BJ (cell line): Measurements from ENCODE around the gene WHRN. TPM values are rescaled to one million over a fixed set of nuclear protein-coding genes. Genes with fewer than 3 reads are reported as not detected.

Experiments
- CTCF ChIA-PET: fragments of 350-600 bp; formaldehyde crosslinking; extraction: SDS; loops from one replicate; lab custom pipeline; 2021; ENCODE audit warnings: antibody characterized with exemption, inconsistent platforms; lab: Yijun Ruan, JAX
- POLR2A ChIA-PET: fragments of 300-600 bp; sonication (Branson Sonifier 250); formaldehyde crosslinking; extraction: SDS; loops from one replicate; lab custom pipeline; 2021; ENCODE audit warnings: antibody characterized with exemption; lab: Charles Lee
- DNase-seq: peaks from one replicate; pipeline ENCODE4 v3.0.0-alpha.2; 2011; ENCODE audit warnings: low read depth
- H3K27me3 ChIP-seq: 2 replicates; pipeline ENCODE4 v1.6.0; 2011; ENCODE audit warnings: low read length; ENCODE audit not compliant: control insufficient read depth, insufficient read depth
- H3K36me3 ChIP-seq: 2 replicates; pipeline ENCODE4 v1.5.1; 2011; ENCODE audit warnings: low read length; ENCODE audit not compliant: control insufficient read depth, insufficient read depth
- H3K4me3 ChIP-seq: 2 replicates; pipeline ENCODE4 v1.5.1; 2011; ENCODE audit warnings: low read depth, mild to moderate bottlenecking, control low read depth, low read length
- CTCF ChIP-seq: IDR thresholded peaks from 2 replicates; pipeline ENCODE4 v1.5.1; 2011; ENCODE audit warnings: low read depth, mild to moderate bottlenecking, control low read depth, inconsistent platforms, low read length, moderate library complexity; ENCODE audit not compliant: insufficient read depth
- polyA minus RNA-seq: library from RNA; depleted of rRNA, polyadenylated mRNA; stranded (reverse); fragments of >200 nt; gene quantifications from 2 replicates; pipeline ENCODE4 v1.2.3, GENCODE V29; 2011; rRNA and poly(A)+ RNA removed
- polyA plus RNA-seq: library from polyadenylated mRNA; depleted of rRNA; stranded (reverse); fragments of >200 nt; gene quantifications from 2 replicates; pipeline ENCODE4 v1.2.3, GENCODE V29; 2011; rRNA removed

WHRN gene
- polyA plus RNA-seq (0.61 and 1.5 TPM in 2 replicates), polyA minus RNA-seq (0.71 and 0.98 TPM in 2 replicates)

DNA sequence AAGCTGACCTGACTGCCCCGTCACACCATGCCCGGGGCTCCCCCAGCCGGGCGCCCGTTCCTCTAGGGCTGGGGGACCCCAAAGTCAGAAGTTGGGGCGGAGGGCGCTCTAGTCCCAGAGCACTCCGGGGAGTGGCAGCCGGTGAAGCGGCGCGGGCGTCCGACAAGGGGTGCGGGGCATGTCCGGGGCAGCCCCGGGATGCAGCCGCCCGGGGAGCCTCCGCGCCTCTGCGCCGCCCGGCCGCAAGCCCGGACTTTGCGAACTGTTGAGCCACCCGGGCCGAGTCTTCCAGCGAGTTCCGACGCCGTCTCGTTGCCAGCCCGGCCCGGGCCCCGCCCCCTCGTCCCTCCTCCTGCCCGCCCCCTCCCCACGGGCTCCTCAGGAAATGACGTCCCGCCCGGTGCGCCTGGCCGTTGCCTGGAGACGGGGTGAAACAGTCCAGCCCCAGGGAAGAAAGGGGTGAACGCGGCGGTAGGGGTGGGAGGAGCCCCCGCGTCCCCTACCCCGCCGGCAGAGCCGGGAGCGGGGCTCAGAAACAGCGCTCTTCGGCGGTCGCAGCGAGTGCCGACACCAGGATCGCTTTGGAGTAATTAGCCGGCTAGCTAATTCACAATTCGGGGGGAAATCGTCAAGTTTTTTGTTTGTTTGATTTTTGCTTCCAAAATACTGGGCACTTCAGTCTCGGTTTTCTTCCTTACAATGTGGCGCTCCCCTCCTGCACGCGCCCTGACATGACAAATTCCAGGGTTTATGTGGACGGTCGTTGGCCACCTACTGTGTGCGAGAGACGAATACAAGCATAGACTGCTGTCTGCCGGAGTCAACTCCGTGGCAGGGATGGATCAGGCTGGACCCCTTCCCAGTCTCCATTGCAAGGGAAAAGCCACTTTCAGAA lies at the start of gene WHRN:
TSS of gene WHRN (minus strand) at position 287 of the 895 bp plus-strand sequence. CDS start 672 bp downstream, outside the sequence.
- CTCF ChIA-PET = interaction anchor here (1.3 to 2.0 kb wide), 3 partner anchors 10 to 148 kb away, joined by 5 to 9 read pairs (median 6); no protein-coding TSS in a partner anchor
- H3K36me3 ChIP-seq = no peaks in the 10 kb centered on the region
- POLR2A ChIA-PET = no interaction called here
- peak within 1 kb of the TSS; percentile 57 for H3K4me3 ChIP-seq
- peaks cover 19% of the 10 kb centered on the region for H3K27me3 ChIP-seq
- no peak for DNase-seq
- TF ChIP-seq CTCF = no peak

GRCh38 chr9:114553202-114553601 lies 47.9 kb upstream of the WHRN start:
- CTCF ChIA-PET = no interaction called here
- POLR2A ChIA-PET = no interaction called here
- no peak for TF ChIP-seq CTCF
- H3K27me3 ChIP-seq = no peaks in the 10 kb centered on the region
- no peaks in the 10 kb centered on the region for H3K36me3 ChIP-seq
- DNase-seq = no peak
- H3K4me3 ChIP-seq = no peak overlapping the region

GRCh38 chr9:114552706-114553105 lies 47.4 kb upstream of the WHRN start:
- POLR2A ChIA-PET = no interaction called here
- no peak for TF ChIP-seq CTCF
- no peak for DNase-seq
- CTCF ChIA-PET = no interaction called here
- H3K4me3 ChIP-seq = no peak overlapping the region
- no peaks in the 10 kb centered on the region for H3K36me3 ChIP-seq
- no peaks in the 10 kb centered on the region for H3K27me3 ChIP-seq

DNA sequence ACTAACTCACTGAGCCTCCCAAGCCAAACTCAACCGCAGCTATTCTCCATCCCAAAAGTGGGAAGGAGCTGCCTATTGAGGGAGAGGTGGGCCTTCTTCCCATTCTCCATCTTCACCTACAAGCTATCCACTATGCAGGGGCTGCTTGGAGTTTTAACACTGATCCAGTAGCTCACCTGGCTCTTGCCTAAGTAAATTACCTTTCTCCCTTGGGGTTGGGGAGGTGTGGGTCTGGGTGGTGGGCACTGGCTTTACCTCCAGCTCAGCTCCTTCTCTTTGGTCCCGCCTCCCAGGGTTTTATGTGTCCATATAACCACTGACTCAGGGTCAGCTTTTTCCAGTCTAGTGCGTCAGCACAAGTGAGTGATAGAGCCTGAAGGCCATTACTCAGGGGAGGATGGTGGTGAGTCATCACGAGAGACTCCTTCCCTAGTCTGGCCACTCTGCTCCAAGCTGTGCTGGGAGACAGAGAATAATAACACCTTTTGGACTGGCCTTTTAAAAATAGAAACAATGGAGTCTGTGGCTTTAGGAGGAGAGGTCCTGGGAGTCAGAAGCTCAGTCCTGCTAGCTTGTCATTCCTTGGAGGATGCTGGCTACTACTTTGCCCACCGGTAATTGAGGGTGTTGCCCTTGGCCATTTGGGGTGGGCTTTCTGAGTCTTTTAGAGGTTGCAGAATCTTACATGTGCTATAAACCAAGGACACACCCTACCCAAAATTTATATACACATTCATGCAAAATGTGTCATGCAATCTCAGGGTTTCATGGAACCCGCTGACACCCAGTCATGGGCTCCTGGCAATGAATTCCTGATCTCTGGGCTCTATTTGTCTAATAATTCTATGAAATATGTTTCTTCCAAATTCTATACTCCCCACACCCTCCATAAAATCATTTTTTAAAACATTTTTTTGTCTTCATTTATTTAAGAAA lies 46.7 kb upstream of the WHRN start:
- Histone ChIP-seq H3K36me3 (no peaks in the 10 kb centered on the region), H3K27me3 (no peaks in the 10 kb centered on the region), H3K4me3 (no peak overlapping the region)
- ChIA-PET CTCF (no interaction called here), POLR2A (no interaction called here)
- DNase-seq = peak; percentile 90
- no peak for TF ChIP-seq CTCF
